B cell (primary cell): Measurements from ENCODE around the gene SLC39A1.

Source experiments
- EZH2 ChIP-seq: IDR thresholded peaks from 2 replicates; pipeline ENCODE4 v1.6.1; 2012; ENCODE audit warnings: borderline replicate concordance, low read depth, mild to moderate bottlenecking, moderate library complexity, low read length; ENCODE audit not compliant: insufficient read depth, poor library complexity, severe bottlenecking
- TF ChIP-seq, protein P1 (sequence below): fragments of 200-600 bp; IDR thresholded peaks from one replicate; pipeline ENCODE4 v1.8.0; 2022; ENCODE audit warnings: antibody characterized with exemption, mild to moderate bottlenecking

DNA sequence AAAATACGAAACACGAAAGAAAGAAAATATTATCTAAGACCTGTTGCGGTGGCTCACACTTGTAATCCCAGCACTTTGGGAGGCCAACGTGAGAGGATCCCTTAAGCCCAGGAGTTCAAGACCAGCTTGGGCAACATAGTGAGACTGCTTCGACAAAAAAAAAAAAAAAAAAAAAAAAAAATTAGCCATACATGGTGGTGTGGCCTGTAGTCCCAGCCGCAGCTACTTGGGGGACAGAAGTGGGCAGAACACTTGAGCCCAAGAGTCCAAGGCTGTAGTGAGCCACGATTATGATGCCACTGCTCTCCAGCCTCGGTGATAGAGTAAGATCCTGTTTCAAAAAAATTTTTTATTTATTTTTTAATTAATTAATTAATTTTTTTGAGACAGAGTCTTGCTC lies 24.3 kb upstream of the SLC39A1 start:
- TF ChIP-seq, protein P1, sequence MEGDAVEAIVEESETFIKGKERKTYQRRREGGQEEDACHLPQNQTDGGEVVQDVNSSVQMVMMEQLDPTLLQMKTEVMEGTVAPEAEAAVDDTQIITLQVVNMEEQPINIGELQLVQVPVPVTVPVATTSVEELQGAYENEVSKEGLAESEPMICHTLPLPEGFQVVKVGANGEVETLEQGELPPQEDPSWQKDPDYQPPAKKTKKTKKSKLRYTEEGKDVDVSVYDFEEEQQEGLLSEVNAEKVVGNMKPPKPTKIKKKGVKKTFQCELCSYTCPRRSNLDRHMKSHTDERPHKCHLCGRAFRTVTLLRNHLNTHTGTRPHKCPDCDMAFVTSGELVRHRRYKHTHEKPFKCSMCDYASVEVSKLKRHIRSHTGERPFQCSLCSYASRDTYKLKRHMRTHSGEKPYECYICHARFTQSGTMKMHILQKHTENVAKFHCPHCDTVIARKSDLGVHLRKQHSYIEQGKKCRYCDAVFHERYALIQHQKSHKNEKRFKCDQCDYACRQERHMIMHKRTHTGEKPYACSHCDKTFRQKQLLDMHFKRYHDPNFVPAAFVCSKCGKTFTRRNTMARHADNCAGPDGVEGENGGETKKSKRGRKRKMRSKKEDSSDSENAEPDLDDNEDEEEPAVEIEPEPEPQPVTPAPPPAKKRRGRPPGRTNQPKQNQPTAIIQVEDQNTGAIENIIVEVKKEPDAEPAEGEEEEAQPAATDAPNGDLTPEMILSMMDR, result no peak
- TF ChIP-seq EZH2, result no peak
